Karpas-422 (cell line): ENCODE measurements around the gene NOS1AP. TPM values are rescaled to one million over a fixed set of nuclear protein-coding genes. Genes with fewer than 3 reads are reported as not detected.

Experiments used
- DNase-seq: peaks from one replicate; pipeline ENCODE4 v3.0.0-alpha.2; 2015
- H2AFZ ChIP-seq: fragments of 200-600 bp; sonication (generic); 2 replicates; pipeline ENCODE4 v1.6.1; 2014; ENCODE audit warnings: antibody characterized with exemption, low read length, mixed read lengths
- H3K27ac ChIP-seq: fragments of 200-600 bp; sonication (generic); 2 replicates; pipeline ENCODE4 v1.5.1; 2014; ENCODE audit warnings: mild to moderate bottlenecking, low read length, moderate library complexity
- H3K27me3 ChIP-seq: fragments of 200-600 bp; sonication (generic); 2 replicates; pipeline ENCODE4 v1.6.1; 2014; ENCODE audit warnings: low read length, mixed read lengths
- H3K36me3 ChIP-seq: fragments of 200-600 bp; sonication (generic); 2 replicates; pipeline ENCODE4 v1.6.1; 2014; ENCODE audit warnings: low read length, mixed read lengths; ENCODE audit not compliant: insufficient read depth
- H3K4me1 ChIP-seq: fragments of 200-600 bp; sonication (generic); 2 replicates; pipeline ENCODE4 v1.6.1; 2014; ENCODE audit warnings: mild to moderate bottlenecking, low read length, mixed read lengths
- H3K4me2 ChIP-seq: fragments of 200-600 bp; sonication (generic); 2 replicates; pipeline ENCODE4 v1.6.1; 2014; ENCODE audit warnings: low read length, low read depth, mild to moderate bottlenecking; ENCODE audit not compliant: poor library complexity, severe bottlenecking
- H3K4me3 ChIP-seq: fragments of 200-600 bp; sonication (generic); 2 replicates; pipeline ENCODE4 v1.5.1; 2014; ENCODE audit warnings: mild to moderate bottlenecking, antibody characterized with exemption, low read length, mixed read lengths
- H3K79me2 ChIP-seq: fragments of 200-600 bp; sonication (generic); 2 replicates; pipeline ENCODE4 v1.6.1; 2014; ENCODE audit warnings: mild to moderate bottlenecking, low read length, mixed read lengths
- H3K9ac ChIP-seq: fragments of 200-600 bp; sonication (generic); 2 replicates; pipeline ENCODE4 v1.6.0; 2014; ENCODE audit warnings: low read length
- H3K9me2 ChIP-seq: fragments of 200-600 bp; sonication (generic), shearing (Covaris generic); replicated peaks from 2 replicates; pipeline ENCODE4 v1.6.0; 2014; ENCODE audit warnings: mild to moderate bottlenecking, low read length, moderate library complexity; ENCODE audit not compliant: insufficient read depth
- H3K9me3 ChIP-seq: fragments of 300-700, 200-600 bp; sonication (generic); 2 replicates; pipeline ENCODE4 v1.6.1; 2014; ENCODE audit warnings: low read length, mixed read lengths
- H4K20me1 ChIP-seq: fragments of 200-600 bp; sonication (generic); 2 replicates; pipeline ENCODE4 v1.6.1; 2014; ENCODE audit warnings: mild to moderate bottlenecking, antibody characterized with exemption, low read length, low read depth; ENCODE audit not compliant: insufficient read depth
- total RNA-seq: library from RNA; depleted of rRNA; stranded (reverse); fragments of >200 nt; shearing (Covaris generic); gene quantifications from 2 replicates; pipeline ENCODE4 v1.2.3, GENCODE V29; 2014; ENCODE audit warnings: low replicate concordance

Gene NOS1AP
- total RNA-seq, 1 experiment from 2014 or later: not detected

DNA sequence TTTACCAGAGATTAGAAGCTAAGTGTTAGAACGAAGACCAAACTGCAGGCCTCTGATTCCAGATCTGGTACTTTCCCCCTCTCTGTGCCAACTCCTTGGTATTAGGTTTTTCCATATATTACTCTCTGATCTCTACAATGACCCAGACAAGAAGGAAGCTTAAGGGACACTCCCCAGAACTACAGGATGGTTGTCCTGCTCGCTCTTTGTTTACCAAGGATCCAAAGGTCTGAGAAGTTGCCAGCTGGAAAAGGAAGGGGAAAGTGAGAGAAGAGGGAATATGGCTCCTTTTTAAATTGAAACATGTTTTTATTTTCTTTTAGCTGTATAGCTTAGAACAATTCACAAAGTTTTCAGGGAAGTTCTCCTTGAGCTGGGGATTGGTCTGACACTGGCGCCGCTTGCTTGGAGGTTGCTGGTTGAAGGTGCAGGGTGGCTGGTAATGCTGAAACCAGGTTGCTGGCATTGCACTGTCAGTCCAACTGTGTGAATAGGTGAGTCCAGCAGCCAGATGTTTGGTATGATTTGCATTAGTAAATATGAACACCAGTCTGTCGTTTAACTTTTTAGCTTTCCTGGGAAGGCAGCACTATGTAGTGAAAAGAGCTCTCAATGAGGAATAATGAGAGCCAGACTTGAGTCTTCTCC lies 89.3 kb downstream of the NOS1AP start:
- no peak overlapping the region for H3K9ac ChIP-seq
- H4K20me1 ChIP-seq: no peaks in the 10 kb centered on the region
- no peak overlapping the region for H3K4me3 ChIP-seq
- H3K79me2 ChIP-seq: no peaks in the 10 kb centered on the region
- no peaks in the 10 kb centered on the region for H3K27me3 ChIP-seq
- no peak overlapping the region for H3K27ac ChIP-seq
- no peaks in the 10 kb centered on the region for H3K4me1 ChIP-seq
- H3K36me3 ChIP-seq: no peaks in the 10 kb centered on the region
- no peak overlapping the region for H2AFZ ChIP-seq
- no peaks in the 10 kb centered on the region for H3K9me2 ChIP-seq
- DNase-seq: no peak
- H3K4me2 ChIP-seq: no peak overlapping the region
- H3K9me3 ChIP-seq: no peaks in the 10 kb centered on the region

DNA sequence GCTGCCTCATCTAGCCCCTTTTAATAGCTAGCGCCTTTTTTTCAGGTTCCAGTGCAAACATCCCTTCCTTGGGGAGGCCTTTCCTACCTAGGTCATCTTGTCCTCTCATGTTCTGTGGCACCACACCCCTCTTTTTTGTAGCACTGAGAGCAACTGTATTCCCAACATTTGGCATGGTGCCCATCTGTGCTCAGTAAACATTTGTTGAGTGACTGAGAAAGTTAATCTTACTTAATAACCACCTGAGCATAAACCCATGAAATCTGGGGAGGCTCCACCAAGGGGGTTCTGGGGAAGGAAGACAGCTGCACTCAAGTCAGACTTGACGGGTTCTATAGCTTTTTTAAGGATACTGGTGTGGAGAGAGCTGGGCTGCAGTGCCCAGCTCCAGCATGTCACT lies 90.0 kb downstream of the NOS1AP start:
- no peaks in the 10 kb centered on the region for H4K20me1 ChIP-seq
- no peak overlapping the region for H3K4me2 ChIP-seq
- H2AFZ ChIP-seq: no peak overlapping the region
- no peaks in the 10 kb centered on the region for H3K79me2 ChIP-seq
- H3K27ac ChIP-seq: no peak overlapping the region
- H3K36me3 ChIP-seq: no peaks in the 10 kb centered on the region
- H3K27me3 ChIP-seq: no peaks in the 10 kb centered on the region
- DNase-seq: no peak
- H3K9me3 ChIP-seq: no peaks in the 10 kb centered on the region
- H3K4me1 ChIP-seq: no peaks in the 10 kb centered on the region
- H3K9me2 ChIP-seq: no peaks in the 10 kb centered on the region
- H3K4me3 ChIP-seq: no peak overlapping the region
- no peak overlapping the region for H3K9ac ChIP-seq

DNA sequence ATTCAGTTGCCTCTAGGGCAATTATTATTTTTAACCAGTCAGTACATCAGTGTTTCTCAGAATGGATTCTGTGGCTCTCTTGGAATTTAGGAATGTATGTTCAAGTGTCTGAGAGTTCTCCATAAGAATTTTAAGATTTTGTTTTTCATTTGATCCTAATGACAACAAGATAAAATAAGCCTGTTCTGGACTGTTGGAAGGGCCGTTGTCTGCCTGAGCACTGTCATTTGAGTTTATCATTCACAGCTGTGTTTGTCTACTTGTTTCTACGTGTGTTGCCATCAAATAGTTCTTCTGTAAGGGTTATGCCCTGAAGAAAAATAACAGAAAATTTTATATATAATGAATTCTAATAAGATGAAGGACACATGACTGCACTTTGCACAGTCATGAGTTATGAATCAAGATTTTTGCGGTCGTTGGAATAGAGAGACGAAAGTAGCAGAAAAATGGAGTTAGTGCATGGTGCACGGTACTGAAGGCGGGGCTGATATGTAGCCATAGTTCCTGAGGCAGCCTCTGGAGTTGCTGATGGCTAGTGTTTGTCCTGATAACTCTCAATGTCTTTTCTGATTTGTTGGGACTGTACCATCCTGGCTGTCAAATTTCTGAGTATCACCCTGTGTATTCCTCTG lies 92.5 kb downstream of the NOS1AP start:
- Histone ChIP-seq H4K20me1 (no peaks in the 10 kb centered on the region), H3K4me3 (no peak overlapping the region), H3K27me3 (no peaks in the 10 kb centered on the region), H3K4me2 (no peak overlapping the region), H3K36me3 (no peaks in the 10 kb centered on the region), H3K4me1 (no peaks in the 10 kb centered on the region), H3K27ac (no peak overlapping the region), H3K9ac (no peak overlapping the region), H3K79me2 (no peaks in the 10 kb centered on the region), H3K9me2 (no peaks in the 10 kb centered on the region), H3K9me3 (no peaks in the 10 kb centered on the region), H2AFZ (no peak overlapping the region)
- DNase-seq: no peak

DNA sequence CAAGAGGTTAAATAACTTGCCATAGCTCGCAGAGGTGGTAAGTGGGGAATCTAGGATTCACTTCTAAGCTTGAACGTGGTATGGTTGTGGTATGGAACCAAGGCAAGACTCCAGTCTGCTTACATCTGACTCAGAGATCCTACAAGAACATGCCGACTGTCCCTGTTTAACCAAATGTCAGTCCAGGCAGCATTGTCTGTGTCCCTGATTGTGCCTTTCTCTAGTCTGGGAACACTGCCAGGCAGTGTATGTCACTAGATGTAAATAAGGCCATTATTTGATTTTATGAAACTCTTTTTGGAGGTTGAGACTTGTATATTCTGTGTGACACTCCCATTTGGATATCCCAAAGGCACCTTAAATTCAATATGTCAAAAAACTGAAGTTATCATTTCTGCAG lies 96.0 kb downstream of the NOS1AP start:
- Histone ChIP-seq H3K4me1 (no peaks in the 10 kb centered on the region), H3K9ac (no peak overlapping the region), H4K20me1 (no peaks in the 10 kb centered on the region), H3K27me3 (no peaks in the 10 kb centered on the region), H3K4me2 (no peak overlapping the region), H3K27ac (no peak overlapping the region), H3K9me2 (no peaks in the 10 kb centered on the region), H3K79me2 (no peaks in the 10 kb centered on the region), H2AFZ (no peak overlapping the region), H3K9me3 (no peaks in the 10 kb centered on the region), H3K36me3 (no peaks in the 10 kb centered on the region), H3K4me3 (no peak overlapping the region)
- DNase-seq: no peak

DNA sequence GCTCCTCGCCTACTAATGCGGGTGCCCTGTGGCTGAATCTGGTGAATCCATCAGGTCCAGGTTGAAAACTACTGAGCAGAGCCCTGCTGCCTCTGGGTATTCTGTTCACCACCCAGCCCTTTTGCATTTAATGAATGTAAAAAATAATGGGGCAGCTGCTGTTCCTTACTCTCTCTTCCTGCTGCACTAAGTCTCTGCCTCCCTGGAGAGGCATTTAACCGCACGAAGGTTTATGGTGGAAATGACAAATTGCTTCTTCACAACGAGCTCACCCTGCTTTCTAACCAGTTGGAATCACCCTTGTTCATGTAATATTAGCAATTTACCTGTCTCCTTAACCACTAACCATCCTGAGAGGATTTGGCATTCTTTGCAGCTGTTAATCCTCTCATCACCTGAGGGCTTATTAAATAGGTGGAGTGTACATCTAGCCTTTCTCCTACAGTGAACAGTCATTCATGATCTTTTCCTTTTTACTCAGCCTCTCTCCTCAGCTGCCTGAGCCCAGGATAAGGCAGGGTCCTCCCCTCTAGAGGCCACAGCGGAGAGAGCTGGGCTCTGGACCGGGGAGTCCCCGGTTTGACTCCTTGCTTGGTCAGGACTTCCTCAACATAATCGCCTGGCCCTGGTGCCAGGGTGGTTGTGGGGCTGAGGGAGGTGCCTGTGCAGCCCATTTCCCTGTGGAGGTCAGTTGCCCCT lies 97.6 kb downstream of the NOS1AP start:
- Histone ChIP-seq H3K27ac (no peak overlapping the region), H3K4me3 (no peak overlapping the region), H3K36me3 (no peaks in the 10 kb centered on the region), H4K20me1 (no peaks in the 10 kb centered on the region), H2AFZ (no peak overlapping the region), H3K4me2 (no peak overlapping the region), H3K9me2 (no peaks in the 10 kb centered on the region), H3K9ac (no peak overlapping the region), H3K9me3 (no peaks in the 10 kb centered on the region), H3K79me2 (no peaks in the 10 kb centered on the region), H3K27me3 (no peaks in the 10 kb centered on the region), H3K4me1 (no peaks in the 10 kb centered on the region)
- no peak for DNase-seq

DNA sequence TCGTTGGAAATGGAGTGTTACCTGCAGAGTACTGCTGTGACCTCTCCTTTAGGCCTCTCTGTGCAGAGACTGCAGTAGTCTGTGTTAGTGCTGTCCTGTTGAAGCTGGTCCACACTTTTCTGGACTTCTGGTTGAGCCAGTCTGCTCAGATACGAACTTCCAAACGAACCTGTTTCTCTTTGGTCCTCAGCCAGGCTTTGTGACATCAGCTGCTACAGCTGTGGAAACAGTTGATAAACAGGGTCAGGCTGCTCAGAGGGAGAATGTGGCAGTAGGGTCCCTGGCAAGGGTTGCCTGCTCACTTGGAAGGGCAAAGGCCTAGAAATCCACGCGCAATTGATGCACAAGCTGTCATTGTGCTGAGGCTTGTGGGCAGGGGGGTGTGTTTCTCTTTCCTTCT lies 98.8 kb downstream of the NOS1AP start:
- DNase-seq: no peak
- no peaks in the 10 kb centered on the region for H3K4me1 ChIP-seq
- no peaks in the 10 kb centered on the region for H3K9me3 ChIP-seq
- H3K9ac ChIP-seq: no peak overlapping the region
- no peak overlapping the region for H2AFZ ChIP-seq
- H3K4me3 ChIP-seq: no peak overlapping the region
- H3K79me2 ChIP-seq: no peaks in the 10 kb centered on the region
- no peaks in the 10 kb centered on the region for H3K27me3 ChIP-seq
- no peaks in the 10 kb centered on the region for H4K20me1 ChIP-seq
- H3K4me2 ChIP-seq: no peak overlapping the region
- no peaks in the 10 kb centered on the region for H3K9me2 ChIP-seq
- no peaks in the 10 kb centered on the region for H3K36me3 ChIP-seq
- H3K27ac ChIP-seq: no peak overlapping the region

DNA sequence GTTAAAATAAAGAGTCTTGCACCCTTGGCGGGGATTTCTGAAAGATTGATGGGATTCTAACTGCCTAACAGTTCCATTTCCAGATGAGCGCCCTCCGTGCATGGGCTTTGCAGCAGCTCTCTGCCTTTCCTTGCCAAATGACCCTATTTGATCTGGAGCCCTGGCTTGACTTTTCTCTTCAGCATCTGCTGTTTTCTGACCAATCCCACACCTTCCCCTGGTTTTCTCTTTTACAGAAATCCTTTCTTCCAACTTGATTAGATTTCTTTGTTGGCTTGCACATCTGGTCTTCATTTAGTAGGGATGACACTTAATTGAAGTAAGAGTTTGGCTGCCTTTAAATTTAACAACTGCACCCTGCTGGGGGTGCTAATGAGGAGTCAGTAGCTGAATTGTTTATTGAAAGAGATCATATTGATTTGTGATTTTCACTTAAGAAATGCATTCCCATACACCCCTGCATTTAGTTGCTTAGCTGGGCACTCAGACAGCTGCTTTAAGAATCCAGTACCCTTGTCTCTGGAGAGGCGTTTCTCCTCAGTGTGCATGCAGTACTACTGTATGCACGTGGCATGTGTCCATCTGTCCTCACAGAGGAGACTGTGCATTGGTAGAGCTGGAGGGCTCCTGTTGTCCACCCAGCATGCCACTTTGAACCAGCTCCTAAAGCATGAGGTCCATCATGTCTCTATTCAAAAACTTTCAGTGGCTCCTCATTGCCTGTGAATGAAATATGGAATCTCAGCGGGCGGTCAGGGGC lies 99.7 kb downstream of the NOS1AP start:
- H3K9me3 ChIP-seq: no peaks in the 10 kb centered on the region
- no peak overlapping the region for H3K27ac ChIP-seq
- no peaks in the 10 kb centered on the region for H3K79me2 ChIP-seq
- H4K20me1 ChIP-seq: no peaks in the 10 kb centered on the region
- H3K9me2 ChIP-seq: no peaks in the 10 kb centered on the region
- H3K4me2 ChIP-seq: no peak overlapping the region
- no peaks in the 10 kb centered on the region for H3K36me3 ChIP-seq
- DNase-seq: no peak
- no peak overlapping the region for H3K9ac ChIP-seq
- H2AFZ ChIP-seq: no peak overlapping the region
- H3K4me3 ChIP-seq: no peak overlapping the region
- no peaks in the 10 kb centered on the region for H3K4me1 ChIP-seq
- H3K27me3 ChIP-seq: no peaks in the 10 kb centered on the region

DNA sequence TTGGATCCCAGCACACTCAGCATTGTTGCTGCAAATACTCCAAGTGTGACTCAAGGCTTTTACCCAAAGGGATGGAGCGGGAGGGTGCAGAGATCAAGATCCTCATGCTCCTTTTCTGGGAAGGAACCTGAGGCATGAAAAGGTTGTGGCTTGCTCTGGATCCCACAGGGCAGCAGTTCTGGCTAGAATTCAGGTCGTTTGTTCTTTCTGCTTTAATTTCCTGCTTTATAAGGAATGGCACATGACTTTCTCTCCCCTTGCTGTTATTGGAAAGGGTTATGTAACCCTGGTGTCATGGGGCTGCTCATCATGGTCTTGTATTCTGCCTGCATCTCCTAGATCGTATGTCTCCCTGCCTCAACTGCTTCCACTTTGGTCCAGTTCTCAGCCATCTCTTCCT lies 101.6 kb downstream of the NOS1AP start:
- Histone ChIP-seq H3K4me2 (no peak overlapping the region), H3K27me3 (no peaks in the 10 kb centered on the region), H3K4me3 (no peak overlapping the region), H3K4me1 (no peaks in the 10 kb centered on the region), H4K20me1 (no peaks in the 10 kb centered on the region), H3K79me2 (no peaks in the 10 kb centered on the region), H3K9ac (no peak overlapping the region), H2AFZ (no peak overlapping the region), H3K36me3 (no peaks in the 10 kb centered on the region), H3K9me2 (no peaks in the 10 kb centered on the region), H3K27ac (no peak overlapping the region), H3K9me3 (no peaks in the 10 kb centered on the region)
- no peak for DNase-seq
